Measurements from ENCODE around the gene UBXN4. TPM values are rescaled to one million over a fixed set of nuclear protein-coding genes. Genes with fewer than 3 reads are reported as not detected.

The UBXN4 gene
- total and polyA plus RNA-seq, 2 of the 13 experiments (the other 11 are each of a cell fraction or from before 2014, with no cell fraction given): 74.2 to 104 TPM

- TF ChIP-seq RERE (CRISPR knock-in tag; IDR thresholded peaks at IDR 0.05; ENCODE audit: low read depth): no peak
- no peak for TF ChIP-seq ZNF639 (CRISPR knock-in tag; conservative IDR thresholded peaks at IDR 0.05)
- no peak for TF ChIP-seq ZHX1 (CRISPR knock-in tag; IDR thresholded peaks at IDR 0.05; ENCODE audit: low read depth)
- TF ChIP-seq NCOA2 (CRISPR knock-in tag; IDR thresholded peaks at IDR 0.05): no peak
- no peak for TF ChIP-seq SMAD1 (CRISPR knock-in tag; IDR thresholded peaks at IDR 0.05; ENCODE audit: borderline replicate concordance, low read depth)
- TF ChIP-seq HMGXB4 (CRISPR knock-in tag; IDR thresholded peaks at IDR 0.05; ENCODE audit: borderline replicate concordance in 1 of 2, low read depth in 1 of 2): no peak
- TF ChIP-seq MED1 (CRISPR knock-in tag; IDR thresholded peaks at IDR 0.05): no peak
- no peak for TF ChIP-seq ZNF441 (CRISPR knock-in tag; IDR thresholded peaks at IDR 0.05; ENCODE audit: borderline replicate concordance)
- TF ChIP-seq ZNF333 (CRISPR knock-in tag; IDR thresholded peaks at IDR 0.05; ENCODE audit: borderline replicate concordance): no peak
Observed at GRCh38 chr2:135831180-135831812, 89.6 kb downstream of the UBXN4 start (continued).

All from HepG2 (cell line).